ENCODE data around the gene ATP5F1E.
A peak's percentile ranks its signal among the peaks of the same experiment; 100 is the strongest.

Gene ATP5F1E

GRCh38 chr20:59008715-59009336 is 23.3 kb downstream of the ATP5F1E start:
- no peak overlapping the region for H3K27ac ChIP-seq
- TF ChIP-seq CTCF (conservative IDR thresholded peaks at IDR 0.05), result no peak

GRCh38 chr20:59007665-59008511 is 24.2 kb downstream of the ATP5F1E start:
- TF ChIP-seq CTCF (conservative IDR thresholded peaks at IDR 0.05), result no peak
- H3K27ac ChIP-seq, result peak overlapping the region; percentile 90; the same call in 1 of the 2 replicates

- no peak for TF ChIP-seq CTCF (conservative IDR thresholded peaks at IDR 0.05)
- H3K27ac ChIP-seq, result peak within 1 kb of the TSS; percentile 90
Measured at GRCh38 chr20:59006864-59007664, 25.1 kb downstream of the ATP5F1E start, which contains the start of gene CTSZ. TSS of gene CTSZ (minus strand) at chr20:59007254. CDS start at chr20:59007128, 126 bp downstream.

- no peak for TF ChIP-seq CTCF (conservative IDR thresholded peaks at IDR 0.05)
- peak overlapping the region; percentile 90 for H3K27ac ChIP-seq
Measured at GRCh38 chr20:59006167-59006863, 25.8 kb downstream of the ATP5F1E start.

- TF ChIP-seq CTCF (conservative IDR thresholded peaks at IDR 0.05), result no peak
- H3K27ac ChIP-seq, result peak overlapping the region; percentile 90; the same call in 1 of the 2 replicates
Measured at GRCh38 chr20:59005523-59006166, 26.5 kb downstream of the ATP5F1E start.

- H3K27ac ChIP-seq, result peak overlapping the region; percentile 90; the same call in 1 of the 2 replicates
- no peak for TF ChIP-seq CTCF (conservative IDR thresholded peaks at IDR 0.05)
Measured at GRCh38 chr20:59004763-59005522, 27.2 kb downstream of the ATP5F1E start.
